Liver (tissue), 3 donors: ENCODE data around the gene CROCC2.

Experiments
- CTCF ChIP-seq: fragments of 150-350 bp; IDR thresholded peaks from 2 replicates; pipeline ENCODE4 v1.5.1; 2017; ENCODE audit warnings: improper control_type of control experiment, low read depth, low read length; ENCODE audit not compliant: missing input control
- EGR1 ChIP-seq, 2 donors: IDR thresholded peaks; 2 replicates each; pipeline ENCODE4 v1.6.1; 2016 to 2018; ENCODE audit warnings: antibody characterized with exemption in 2 of 2, low read depth in 2 of 2
- FOXA1 ChIP-seq: IDR thresholded peaks from 2 replicates; pipeline ENCODE4 v1.6.1; 2016; ENCODE audit warnings: antibody characterized with exemption
- GABPA ChIP-seq, 2 donors: IDR thresholded peaks in 1 of 2; conservative IDR thresholded peaks in 1 of 2; 2 replicates each; pipeline ENCODE4 v1.6.1; 2016; ENCODE audit warnings: antibody characterized with exemption in 2 of 2, mild to moderate bottlenecking in 1 of 2, moderate library complexity in 1 of 2
- JUND ChIP-seq, 2 donors: IDR thresholded peaks; 2 replicates each; pipeline ENCODE4 v1.6.1; 2016; ENCODE audit warnings: antibody characterized with exemption in 2 of 2
- RAD21 ChIP-seq, 2 donors: IDR thresholded peaks; 2 replicates each; pipeline ENCODE4 v1.6.1; 2016; ENCODE audit warnings: antibody characterized with exemption in 2 of 2, mild to moderate bottlenecking in 2 of 2
- RXRA ChIP-seq, 2 donors: IDR thresholded peaks; 2 replicates each; pipeline ENCODE4 v1.6.1; 2017 to 2018; ENCODE audit warnings: antibody characterized with exemption in 2 of 2, mild to moderate bottlenecking in 1 of 2
- SP1 ChIP-seq: IDR thresholded peaks from 2 replicates; pipeline ENCODE4 v1.6.1; 2018; ENCODE audit warnings: antibody characterized with exemption, mild to moderate bottlenecking
- TAF1 ChIP-seq: conservative IDR thresholded peaks from 2 replicates; pipeline ENCODE4 v1.6.1; 2016; ENCODE audit warnings: antibody characterized with exemption, mild to moderate bottlenecking
- YY1 ChIP-seq: IDR thresholded peaks from 2 replicates; pipeline ENCODE4 v1.6.1; 2016; ENCODE audit warnings: antibody characterized with exemption, mild to moderate bottlenecking
- TF ChIP-seq, protein P1 (sequence below): IDR thresholded peaks from 2 replicates; pipeline ENCODE4 v1.6.1; 2016; ENCODE audit warnings: antibody characterized with exemption, mild to moderate bottlenecking
- TF ChIP-seq, protein P2 (sequence below): IDR thresholded peaks from 2 replicates; pipeline ENCODE4 v1.6.1; 2016; ENCODE audit warnings: antibody characterized with exemption
- TF ChIP-seq, protein P3 (sequence below): IDR thresholded peaks from 2 replicates; pipeline ENCODE4 v1.6.1; 2016; ENCODE audit warnings: antibody characterized with exemption
- TF ChIP-seq, protein P4 (sequence below): IDR thresholded peaks from 2 replicates; pipeline ENCODE4 v1.6.1; 2016; ENCODE audit warnings: antibody characterized with exemption
- donor health status: healthy.
- donor health status: healthy.

DNA sequence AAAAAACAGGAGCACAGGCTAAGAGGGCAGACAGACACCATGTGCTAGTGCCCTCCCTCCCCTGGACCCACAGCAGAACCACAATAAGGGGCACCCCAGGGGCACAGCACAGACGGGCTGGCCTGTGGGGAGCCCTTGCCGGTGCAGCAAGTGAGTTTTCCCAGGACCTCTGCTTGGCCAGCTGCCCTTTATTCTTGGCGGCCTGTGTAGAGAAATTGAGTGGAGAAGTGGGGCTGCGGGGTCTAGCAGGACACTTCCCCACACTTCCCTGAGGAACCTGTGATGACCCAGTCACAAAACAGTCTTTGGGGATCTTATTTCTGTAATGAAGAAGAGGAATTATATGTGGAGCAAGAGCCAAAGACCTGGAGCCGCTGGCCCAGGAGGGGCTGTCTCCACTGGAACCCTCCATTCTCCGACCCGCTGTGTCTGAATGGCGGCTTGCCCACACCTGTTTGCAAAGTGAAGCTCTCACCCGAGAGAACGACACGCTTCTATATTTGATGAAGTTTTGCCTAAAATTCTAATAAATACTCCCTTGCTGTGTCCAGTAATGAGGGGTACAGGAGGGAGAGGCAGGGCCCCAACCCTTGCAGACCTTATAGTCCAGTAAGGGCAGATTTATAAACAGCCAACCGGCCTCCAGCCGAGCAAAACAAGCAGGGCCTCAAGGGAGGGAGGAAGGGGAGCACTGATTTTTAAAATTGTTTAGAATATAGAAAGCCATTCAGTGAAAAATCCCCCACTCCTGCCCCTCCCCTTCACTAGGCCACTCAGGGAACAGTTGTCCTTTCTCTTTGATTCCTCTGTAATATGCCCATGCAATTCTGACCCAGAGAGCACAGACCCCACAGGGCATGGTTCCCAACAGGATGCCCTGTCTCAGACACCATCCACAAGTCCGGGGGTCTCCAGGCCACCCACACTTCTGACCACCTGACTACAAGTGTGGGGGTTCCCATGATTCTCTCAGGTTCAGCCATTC lies 47.6 kb downstream of the CROCC2 start:
- TF ChIP-seq CTCF (no peak), RAD21 (IDR thresholded peaks at IDR 0.05) (no peak), TAF1 (no peak), GABPA (IDR thresholded peaks at IDR 0.05 in 1 of 2, conservative IDR thresholded peaks at IDR 0.05 in 1 of 2) (no peak), JUND (IDR thresholded peaks at IDR 0.05) (no peak), SP1 (no peak), YY1 (no peak), RXRA (IDR thresholded peaks at IDR 0.05) (no peak), EGR1 (IDR thresholded peaks at IDR 0.05; ENCODE audit: low read depth in 2 of 2) (no peak), FOXA1 (no peak)
- TF ChIP-seq, protein P1, sequence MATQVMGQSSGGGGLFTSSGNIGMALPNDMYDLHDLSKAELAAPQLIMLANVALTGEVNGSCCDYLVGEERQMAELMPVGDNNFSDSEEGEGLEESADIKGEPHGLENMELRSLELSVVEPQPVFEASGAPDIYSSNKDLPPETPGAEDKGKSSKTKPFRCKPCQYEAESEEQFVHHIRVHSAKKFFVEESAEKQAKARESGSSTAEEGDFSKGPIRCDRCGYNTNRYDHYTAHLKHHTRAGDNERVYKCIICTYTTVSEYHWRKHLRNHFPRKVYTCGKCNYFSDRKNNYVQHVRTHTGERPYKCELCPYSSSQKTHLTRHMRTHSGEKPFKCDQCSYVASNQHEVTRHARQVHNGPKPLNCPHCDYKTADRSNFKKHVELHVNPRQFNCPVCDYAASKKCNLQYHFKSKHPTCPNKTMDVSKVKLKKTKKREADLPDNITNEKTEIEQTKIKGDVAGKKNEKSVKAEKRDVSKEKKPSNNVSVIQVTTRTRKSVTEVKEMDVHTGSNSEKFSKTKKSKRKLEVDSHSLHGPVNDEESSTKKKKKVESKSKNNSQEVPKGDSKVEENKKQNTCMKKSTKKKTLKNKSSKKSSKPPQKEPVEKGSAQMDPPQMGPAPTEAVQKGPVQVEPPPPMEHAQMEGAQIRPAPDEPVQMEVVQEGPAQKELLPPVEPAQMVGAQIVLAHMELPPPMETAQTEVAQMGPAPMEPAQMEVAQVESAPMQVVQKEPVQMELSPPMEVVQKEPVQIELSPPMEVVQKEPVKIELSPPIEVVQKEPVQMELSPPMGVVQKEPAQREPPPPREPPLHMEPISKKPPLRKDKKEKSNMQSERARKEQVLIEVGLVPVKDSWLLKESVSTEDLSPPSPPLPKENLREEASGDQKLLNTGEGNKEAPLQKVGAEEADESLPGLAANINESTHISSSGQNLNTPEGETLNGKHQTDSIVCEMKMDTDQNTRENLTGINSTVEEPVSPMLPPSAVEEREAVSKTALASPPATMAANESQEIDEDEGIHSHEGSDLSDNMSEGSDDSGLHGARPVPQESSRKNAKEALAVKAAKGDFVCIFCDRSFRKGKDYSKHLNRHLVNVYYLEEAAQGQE, result no peak
- TF ChIP-seq, protein P2, sequence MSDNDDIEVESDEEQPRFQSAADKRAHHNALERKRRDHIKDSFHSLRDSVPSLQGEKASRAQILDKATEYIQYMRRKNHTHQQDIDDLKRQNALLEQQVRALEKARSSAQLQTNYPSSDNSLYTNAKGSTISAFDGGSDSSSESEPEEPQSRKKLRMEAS, result no peak
- TF ChIP-seq, protein P3, sequence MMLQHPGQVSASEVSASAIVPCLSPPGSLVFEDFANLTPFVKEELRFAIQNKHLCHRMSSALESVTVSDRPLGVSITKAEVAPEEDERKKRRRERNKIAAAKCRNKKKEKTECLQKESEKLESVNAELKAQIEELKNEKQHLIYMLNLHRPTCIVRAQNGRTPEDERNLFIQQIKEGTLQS, result no peak
- TF ChIP-seq, protein P4, sequence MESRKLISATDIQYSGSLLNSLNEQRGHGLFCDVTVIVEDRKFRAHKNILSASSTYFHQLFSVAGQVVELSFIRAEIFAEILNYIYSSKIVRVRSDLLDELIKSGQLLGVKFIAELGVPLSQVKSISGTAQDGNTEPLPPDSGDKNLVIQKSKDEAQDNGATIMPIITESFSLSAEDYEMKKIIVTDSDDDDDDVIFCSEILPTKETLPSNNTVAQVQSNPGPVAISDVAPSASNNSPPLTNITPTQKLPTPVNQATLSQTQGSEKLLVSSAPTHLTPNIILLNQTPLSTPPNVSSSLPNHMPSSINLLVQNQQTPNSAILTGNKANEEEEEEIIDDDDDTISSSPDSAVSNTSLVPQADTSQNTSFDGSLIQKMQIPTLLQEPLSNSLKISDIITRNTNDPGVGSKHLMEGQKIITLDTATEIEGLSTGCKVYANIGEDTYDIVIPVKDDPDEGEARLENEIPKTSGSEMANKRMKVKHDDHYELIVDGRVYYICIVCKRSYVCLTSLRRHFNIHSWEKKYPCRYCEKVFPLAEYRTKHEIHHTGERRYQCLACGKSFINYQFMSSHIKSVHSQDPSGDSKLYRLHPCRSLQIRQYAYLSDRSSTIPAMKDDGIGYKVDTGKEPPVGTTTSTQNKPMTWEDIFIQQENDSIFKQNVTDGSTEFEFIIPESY, result no peak
